Peyer's patch (tissue), 4 donors: ENCODE data around the gene URAD.

ENCODE experiments used
- CTCF ChIP-seq, 6 experiments: fragments of 450-650 bp in 4 of 6; fragments of 200-600 bp in 2 of 6; sonication (generic) in 1 of 6; IDR thresholded peaks; one replicate each; pipeline ENCODE4 v1.5.1; 2017 to 2019; ENCODE audit warnings: antibody characterized with exemption in 6 of 6, mild to moderate bottlenecking in 3 of 6, moderate library complexity in 1 of 6
- POLR2A ChIP-seq, 2 donors: fragments of 450-650 bp; IDR thresholded peaks; one replicate each; pipeline ENCODE4 v1.5.1; 2017; ENCODE audit warnings: antibody characterized with exemption in 2 of 2, mild to moderate bottlenecking in 2 of 2, moderate library complexity in 2 of 2

- TF ChIP-seq CTCF (IDR thresholded peaks at IDR 0.05) (no peak), POLR2A (IDR thresholded peaks at IDR 0.05) (no peak)
Measured at GRCh38 chr13:28000567-28000966, 12.1 kb upstream of the URAD start.
